ENCODE data around the gene DBT.

GRCh38 chr1:100162881-100163280 is 86.8 kb downstream of the DBT start:
- TF ChIP-seq CTCF (IDR thresholded peaks at IDR 0.05; ENCODE audit: borderline replicate concordance, extremely low read depth, low read length, poor library complexity, severe bottlenecking) (no peak), EZH2 (IDR thresholded peaks at IDR 0.05; ENCODE audit: borderline replicate concordance, low read depth, low read length, severe bottlenecking) (no peak)
